Liver (tissue), 3 donors: Measurements from ENCODE around the gene ARNT2.

Experiments used
- CTCF ChIP-seq: fragments of 150-350 bp; IDR thresholded peaks from 2 replicates; pipeline ENCODE4 v1.5.1; 2017; ENCODE audit warnings: improper control_type of control experiment, low read depth, low read length; ENCODE audit not compliant: missing input control
- GABPA ChIP-seq, 2 donors: IDR thresholded peaks in 1 of 2; conservative IDR thresholded peaks in 1 of 2; 2 replicates each; pipeline ENCODE4 v1.6.1; 2016; ENCODE audit warnings: antibody characterized with exemption in 2 of 2, mild to moderate bottlenecking in 1 of 2, moderate library complexity in 1 of 2
- JUND ChIP-seq, 2 donors: IDR thresholded peaks; 2 replicates each; pipeline ENCODE4 v1.6.1; 2016; ENCODE audit warnings: antibody characterized with exemption in 2 of 2
- MAX ChIP-seq: IDR thresholded peaks from 2 replicates; pipeline ENCODE4 v1.6.1; 2016; ENCODE audit warnings: antibody characterized with exemption
- REST ChIP-seq: IDR thresholded peaks from 2 replicates; pipeline ENCODE4 v1.6.1; 2016; ENCODE audit warnings: antibody characterized with exemption, mild to moderate bottlenecking
- SP1 ChIP-seq: IDR thresholded peaks from 2 replicates; pipeline ENCODE4 v1.6.1; 2018; ENCODE audit warnings: antibody characterized with exemption, mild to moderate bottlenecking
- YY1 ChIP-seq: IDR thresholded peaks from 2 replicates; pipeline ENCODE4 v1.6.1; 2016; ENCODE audit warnings: antibody characterized with exemption, mild to moderate bottlenecking
- donor health status: healthy.
- donor health status: healthy.

GRCh38 chr15:80523746-80524145, 119.6 kb downstream of the ARNT2 start:
- TF ChIP-seq MAX (no peak), CTCF (no peak), REST (no peak), GABPA (IDR thresholded peaks at IDR 0.05 in 1 of 2, conservative IDR thresholded peaks at IDR 0.05 in 1 of 2) (no peak), JUND (IDR thresholded peaks at IDR 0.05) (no peak), SP1 (no peak), YY1 (no peak)
